Measurements from ENCODE around the gene KRTAP12-3.
"Not testable (repeated sequence)": the region's sequence is repeated elsewhere in the genome, so short reads cannot be mapped to it uniquely, and the experiment has no call there.

Gene KRTAP12-3

DNA sequence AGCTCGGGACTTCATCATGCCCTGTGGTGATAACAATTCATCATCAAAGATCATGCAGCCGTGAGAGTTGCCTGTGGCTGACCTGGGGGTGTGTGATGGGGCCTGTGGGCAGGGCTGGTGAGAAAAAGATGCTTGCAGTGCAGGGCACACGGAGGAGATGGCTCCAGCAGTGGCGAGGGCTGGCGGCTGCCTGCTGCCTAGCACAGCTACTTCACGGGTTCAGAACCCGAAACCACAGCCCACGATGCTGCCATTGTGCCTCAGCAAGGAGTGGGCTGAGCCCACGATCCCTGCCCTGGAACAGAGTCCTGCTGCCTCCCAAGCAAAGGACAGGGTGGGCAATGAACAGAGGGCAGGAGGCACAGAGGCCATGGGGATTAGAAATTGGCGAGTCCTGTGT, 31.5 kb upstream of the KRTAP12-3 start:
- no peak for DNase-seq

DNA sequence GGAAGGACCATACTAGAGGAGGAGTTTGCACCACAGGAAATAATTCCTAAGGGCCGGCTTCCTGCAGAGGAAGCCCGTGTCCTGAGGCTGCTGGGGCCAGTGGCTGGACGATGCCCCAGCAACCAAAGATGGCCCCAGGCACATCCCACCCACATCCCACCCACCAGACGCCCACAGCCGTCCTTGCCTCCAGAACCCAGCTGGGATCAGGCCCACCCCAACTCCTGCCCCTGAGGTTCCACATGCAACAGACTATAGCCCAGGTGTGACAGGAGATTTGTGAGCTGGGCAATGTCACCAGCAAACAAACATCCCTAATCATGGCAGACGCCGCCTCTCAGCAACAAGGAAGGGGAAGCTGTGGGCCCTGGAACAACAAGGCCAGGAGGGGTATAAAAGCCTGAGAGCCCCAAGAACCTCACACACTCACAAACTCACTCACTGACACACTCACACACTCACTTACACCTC, 31.0 kb upstream of the KRTAP12-3 start, which contains the start of gene KRTAP10-9:
Gene KRTAP10-9, plus strand, starts transcription at position 421 of the 471 bp plus-strand sequence. CDS start 79 bp downstream, outside the sequence.
- intact Hi-C loops (cut with DNase I) = no loop called here
- no peak for DNase-seq

More for the DNA sequence above, 31.5 kb upstream of the KRTAP12-3 start:
- intact Hi-C loops (cut with DNase I) = no loop called here

DNA sequence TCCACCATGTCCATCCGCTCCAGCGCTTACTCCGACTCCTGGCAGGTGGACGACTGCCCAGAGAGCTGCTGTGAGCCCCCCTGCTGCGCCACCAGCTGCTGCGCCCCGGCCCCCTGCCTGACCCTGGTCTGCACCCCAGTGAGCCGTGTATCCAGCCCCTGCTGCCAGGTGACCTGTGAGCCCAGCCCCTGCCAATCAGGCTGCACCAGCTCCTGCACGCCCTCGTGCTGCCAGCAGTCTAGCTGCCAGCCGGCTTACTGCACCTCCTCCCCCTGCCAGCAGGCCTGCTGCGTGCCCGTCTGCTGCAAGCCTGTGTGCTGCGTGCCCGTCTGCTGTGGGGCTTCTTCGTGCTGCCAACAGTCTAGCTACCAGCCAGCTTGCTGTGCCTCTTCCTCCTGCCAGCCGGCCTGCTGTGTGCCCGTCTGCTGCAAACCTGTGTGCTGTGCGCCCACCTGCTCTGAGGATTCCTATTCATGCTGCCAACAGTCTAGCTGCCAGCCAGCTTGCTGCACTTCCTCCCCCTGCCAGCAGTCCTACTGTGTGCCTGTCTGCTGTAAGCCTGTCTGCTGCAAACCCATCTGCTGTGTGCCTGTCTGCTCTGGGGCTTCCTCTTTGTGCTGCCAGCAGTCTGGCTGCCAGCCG, 30.4 kb upstream of the KRTAP12-3 start:
- DNase-seq; intact Hi-C loops (cut with DNase I): not testable (repeated sequence)

DNA sequence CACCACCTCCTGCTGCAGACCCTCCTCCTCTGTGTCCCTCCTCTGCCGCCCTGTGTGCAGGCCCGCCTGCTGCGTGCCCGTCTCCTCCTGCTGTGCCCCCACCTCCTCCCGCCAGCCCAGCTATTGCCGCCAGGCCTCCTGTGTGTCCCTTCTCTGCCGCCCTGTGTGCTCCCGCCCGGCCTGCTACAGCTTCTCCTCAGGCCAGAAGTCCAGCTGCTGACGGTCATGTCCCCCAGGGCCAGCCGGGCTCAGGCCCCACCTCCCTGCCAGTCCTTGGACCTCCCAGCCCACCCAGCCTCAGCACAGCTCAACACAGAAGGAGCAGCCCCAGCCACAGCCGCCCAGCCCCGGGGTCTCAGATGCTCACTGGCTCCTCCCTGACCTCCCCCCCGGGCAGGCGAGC, 29.9 kb upstream of the KRTAP12-3 start:
- DNase-seq; intact Hi-C loops (cut with DNase I): not testable (repeated sequence)

DNA sequence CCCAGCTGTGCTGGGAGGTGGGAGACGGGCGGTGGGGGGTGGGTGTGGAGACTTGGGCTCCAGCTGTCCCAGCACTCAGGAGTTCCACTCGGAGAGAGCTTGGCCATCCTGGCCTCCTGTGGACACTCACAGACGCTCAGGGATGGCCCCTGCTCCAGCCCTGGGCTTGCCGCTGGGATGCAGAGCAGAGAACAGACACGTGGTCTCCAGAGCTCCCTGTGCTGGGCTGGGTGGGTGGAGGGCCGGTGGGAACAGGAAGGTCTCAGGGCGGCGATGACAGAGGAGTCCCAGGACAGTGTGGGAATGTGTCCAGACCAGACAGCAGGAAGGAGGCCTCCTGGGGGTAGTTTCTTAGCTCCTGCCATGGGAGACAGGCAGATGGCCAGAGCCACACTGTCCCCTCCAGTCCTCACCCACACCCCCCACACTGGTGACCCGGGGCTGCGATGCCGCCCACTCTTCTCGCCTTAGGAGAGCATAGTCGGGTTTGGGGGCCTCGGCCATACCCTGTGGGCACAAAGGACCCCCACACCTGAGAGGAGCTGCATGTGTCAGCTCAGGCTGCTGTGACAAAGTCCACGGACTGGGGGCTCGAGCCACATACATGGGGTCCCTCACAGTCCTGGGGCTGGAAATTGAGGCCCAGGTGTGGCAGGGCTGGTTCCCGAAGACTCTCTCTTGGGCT, 28.9 kb upstream of the KRTAP12-3 start:
- intact Hi-C loops (cut with DNase I) = no loop called here
- no peak for DNase-seq

DNA sequence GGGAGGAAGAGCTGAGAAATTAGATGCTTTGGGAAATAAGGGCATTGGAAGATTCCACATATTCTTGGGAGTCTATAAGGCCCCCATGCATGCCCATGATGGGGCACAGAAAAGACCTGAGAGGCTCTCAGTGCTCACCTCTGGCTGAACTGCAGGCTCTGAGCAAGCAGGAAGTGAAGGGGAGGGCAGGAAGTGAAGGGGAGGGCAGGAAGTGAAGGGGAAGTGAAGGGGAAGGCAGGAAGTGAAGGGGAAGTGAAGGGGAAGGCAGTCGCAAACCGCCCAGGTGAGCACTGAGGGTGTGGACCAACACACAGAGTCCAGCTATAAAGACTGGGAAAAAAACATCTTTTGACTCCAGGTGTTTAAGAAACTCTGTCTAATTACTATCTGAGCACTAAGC, 27.3 kb upstream of the KRTAP12-3 start:
- intact Hi-C loops (cut with DNase I) = no loop called here

DNA sequence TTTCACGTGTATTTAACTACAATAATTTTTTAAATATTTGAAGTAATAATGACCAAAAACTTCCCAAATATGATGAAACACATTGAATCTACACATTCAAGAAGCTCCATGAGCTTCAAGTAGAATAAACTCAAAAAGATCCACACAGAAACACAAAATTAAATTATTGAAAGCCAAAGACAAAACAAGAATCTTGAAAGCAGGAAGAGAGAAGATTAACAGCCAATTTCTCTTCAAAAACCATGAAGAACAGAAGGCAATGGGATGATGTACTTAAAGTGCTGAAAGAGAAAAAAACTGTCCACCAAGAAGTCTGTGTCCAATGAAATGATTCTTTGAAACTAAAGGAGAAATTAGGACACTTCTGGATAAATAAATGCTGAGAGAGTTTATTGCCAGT, 25.7 kb upstream of the KRTAP12-3 start:
- intact Hi-C loops (cut with DNase I) = no loop called here
- no peak for DNase-seq

More for the DNA sequence above, 27.3 kb upstream of the KRTAP12-3 start:
- no peak for DNase-seq

DNA sequence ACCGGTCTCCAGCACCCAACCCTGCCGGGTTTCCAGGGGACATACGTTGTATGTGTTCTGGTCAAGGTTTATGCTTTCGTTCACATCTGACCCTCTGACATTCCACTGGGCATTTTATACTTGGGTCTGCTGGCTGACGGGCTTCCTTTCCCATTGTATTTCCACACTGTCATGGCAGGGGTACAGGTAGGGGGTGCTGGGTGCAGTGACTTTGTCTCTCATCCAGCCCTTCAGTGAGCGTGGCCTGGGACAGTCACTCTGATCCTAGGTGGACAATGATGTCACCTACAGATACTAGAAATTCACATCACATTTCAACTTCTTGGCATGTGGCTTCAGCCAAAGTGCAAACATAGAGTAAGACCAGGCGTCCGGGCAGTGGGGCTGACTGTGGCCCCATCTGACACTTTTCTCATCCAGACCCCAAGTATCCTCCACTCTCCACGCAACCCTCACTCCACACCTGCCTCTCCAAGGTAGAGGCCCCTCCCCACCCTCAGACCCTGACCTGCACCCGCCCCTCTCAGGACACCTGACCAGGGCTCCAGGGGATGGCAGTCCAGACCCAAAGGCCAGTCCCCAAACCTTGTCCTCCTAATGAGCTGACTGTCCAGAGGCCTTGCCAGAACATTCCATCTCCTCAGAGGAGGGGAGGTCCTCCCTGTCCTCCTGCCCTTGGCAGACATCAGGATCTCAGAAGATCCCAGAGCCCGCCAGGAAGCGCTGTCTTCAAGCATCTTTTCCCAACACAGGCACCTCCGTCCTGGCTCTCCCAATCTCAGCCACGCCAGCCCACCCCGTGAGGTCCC, 21.3 kb upstream of the KRTAP12-3 start:
- intact Hi-C loops (cut with DNase I) = no loop called here
- no peak for DNase-seq

DNA sequence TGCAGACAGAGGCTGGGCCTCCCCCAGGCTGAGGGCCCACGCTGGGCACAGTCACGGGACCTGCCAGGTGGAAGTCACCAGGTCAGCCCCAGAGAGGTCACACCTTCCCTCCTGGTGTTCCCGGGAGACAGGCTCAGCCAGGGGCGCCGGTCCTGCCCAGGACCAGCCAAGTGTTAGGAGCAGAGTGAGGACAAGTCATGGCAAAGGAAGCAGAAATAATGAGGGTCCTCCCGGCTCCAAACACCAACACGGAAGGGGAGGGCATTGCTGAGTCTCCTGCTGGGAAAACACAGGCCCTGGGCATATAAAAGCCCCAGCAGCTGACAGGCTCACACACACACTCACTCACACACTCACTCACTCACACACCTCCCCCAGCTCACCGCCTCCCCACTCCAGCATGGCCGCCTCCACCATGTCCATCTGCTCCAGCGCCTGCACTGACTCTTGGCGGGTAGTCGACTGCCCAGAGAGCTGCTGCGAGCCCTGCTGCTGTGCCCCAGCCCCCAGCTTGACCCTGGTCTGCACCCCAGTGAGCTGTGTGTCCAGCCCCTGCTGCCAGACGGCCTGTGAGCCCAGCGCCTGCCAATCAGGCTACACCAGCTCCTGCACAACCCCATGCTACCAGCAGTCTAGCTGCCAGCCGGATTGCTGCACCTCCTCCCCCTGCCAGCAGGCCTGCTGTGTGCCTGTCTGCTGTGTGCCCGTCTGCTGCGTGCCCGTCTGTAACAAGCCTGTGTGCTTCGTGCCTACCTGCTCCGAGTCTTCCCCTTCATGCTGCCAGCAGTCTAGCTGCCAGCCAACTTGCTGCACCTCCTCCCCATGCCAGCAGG, 20.5 kb upstream of the KRTAP12-3 start, which contains the start of gene KRTAP10-10:
Gene KRTAP10-10, plus strand, starts transcription at position 339 of the 833 bp plus-strand sequence. Its CDS starts 62 bp downstream, at position 401.
- DNase-seq = no peak
- intact Hi-C loops (cut with DNase I) = no loop called here

DNA sequence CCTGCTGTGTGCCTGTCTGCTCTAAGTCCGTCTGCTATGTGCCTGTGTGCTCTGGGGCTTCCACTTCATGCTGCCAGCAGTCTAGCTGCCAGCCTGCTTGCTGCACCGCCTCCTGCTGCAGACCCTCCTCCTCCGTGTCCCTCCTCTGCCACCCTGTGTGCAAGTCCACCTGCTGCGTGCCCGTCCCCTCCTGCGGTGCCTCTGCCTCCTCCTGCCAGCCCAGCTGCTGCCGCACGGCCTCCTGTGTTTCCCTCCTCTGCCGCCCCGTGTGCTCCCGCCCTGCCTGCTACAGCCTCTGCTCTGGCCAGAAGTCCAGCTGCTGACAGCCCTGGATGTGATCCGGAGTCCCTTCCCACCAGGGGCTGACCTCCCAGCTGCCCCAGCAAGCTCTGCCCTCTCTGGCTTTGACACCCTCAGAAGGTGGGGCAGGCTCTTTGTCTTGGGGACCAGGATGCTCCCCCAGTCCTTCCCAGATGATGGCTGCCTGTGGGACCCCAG, 19.8 kb upstream of the KRTAP12-3 start:
- intact Hi-C loops (cut with DNase I); DNase-seq: not testable (repeated sequence)

DNA sequence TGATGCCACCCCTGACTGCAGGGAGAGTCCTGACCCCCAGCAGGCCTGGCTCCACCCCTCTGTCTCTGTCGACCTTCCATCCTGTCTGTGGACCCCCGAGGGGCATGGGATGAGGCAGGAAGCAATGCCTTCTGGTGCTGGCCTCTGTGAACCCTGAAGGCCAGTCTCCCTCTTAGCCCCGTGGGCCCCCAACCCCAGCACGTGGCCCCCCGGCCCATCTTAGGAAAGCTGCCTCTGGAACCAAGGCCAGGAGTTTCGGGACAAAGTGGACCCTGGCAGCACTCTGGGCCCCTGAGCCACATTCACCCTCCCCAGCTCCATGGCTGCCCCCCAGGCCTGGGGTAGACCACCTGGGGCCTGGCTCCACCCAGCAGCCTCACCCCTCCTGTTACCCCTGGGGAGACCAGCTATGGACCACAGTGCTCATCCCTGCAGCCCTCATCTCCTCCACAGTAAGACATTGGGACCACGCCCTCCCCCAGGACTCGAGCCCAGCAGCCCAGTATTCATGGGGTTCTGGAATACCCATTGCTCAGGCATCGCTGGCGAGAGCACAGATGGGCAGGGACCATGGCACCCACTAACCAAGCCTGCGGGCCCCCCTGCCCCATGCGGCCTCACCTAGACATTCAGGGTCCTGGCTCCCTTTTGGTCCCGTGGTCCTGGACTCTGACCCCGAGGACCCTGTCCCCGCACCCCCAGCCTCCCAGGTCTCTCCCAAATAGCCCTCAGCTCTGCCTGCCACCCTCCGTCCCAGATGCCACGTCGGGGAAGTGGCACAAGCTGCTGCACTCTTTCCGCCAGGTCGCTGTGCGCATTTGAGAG, 19.0 kb upstream of the KRTAP12-3 start:
- intact Hi-C loops (cut with DNase I); DNase-seq: not testable (repeated sequence)

DNA sequence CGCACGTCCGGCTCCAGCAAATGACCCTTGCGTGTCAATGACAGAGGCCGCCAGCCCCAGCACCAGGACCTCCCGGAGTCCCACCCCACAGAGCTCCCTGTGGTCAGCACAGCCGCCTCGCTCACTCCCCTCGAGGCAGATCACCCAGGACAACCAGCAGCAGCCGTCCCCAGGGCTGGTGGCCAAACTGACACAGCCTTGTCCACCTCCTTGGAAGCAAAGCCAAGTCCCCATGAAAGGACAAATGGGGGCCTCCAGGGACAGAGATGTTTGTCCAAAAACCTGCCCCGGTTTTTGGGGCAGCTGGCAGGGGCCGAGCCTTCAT, 18.4 kb upstream of the KRTAP12-3 start:
- no peak for DNase-seq
- intact Hi-C loops (cut with DNase I) = no loop called here

DNA sequence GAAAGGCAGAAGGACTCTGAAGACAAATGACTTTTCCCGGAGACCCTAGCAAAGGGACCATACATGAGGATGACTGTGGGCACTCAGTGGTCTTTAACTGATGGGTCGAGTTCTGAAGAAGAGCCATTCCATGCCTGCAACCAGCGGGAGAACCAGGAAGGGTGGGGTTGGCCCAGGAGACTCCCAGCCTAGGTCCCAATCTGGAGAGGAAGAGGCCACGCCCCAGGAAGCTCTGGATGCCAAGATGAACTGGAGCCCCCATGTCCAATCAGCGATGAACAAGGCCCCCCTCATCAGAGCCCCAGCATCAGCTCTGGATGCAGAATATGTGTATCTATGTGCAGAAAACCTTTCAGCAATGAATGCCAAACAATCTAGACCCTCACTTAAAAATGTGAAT, 17.0 kb upstream of the KRTAP12-3 start:
- intact Hi-C loops (cut with DNase I) = no loop called here

DNA sequence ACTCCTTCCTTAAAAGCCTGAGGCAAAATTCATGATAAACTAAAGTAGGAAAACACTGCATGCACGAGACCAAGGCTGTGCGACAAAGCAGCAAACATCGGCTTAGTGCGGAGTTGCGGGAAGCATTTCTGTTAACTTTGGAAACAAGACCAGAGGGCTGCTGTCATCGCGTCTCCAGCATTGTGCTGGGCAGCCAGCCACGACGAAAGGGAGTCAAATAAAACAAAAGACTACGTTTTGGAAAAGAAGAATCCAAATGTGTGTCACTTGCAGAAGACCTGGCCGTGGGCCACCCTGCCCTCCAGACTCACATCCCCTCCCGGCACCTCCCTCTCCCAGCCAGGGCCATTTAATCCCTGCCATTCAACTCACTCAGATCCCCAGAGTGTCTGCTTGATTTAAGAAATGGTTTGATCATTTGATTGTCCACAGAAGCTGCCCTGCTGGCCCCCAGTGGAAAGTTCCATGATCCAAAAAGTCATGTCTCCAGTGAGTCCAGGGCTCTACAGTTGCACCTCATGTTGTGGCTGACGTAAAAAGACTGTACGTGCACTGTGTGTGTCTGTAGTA, 13.9 kb upstream of the KRTAP12-3 start:
- no peak for DNase-seq
- intact Hi-C loops (cut with DNase I) = no loop called here

More for the DNA sequence above, 17.0 kb upstream of the KRTAP12-3 start:
- no peak for DNase-seq

DNA sequence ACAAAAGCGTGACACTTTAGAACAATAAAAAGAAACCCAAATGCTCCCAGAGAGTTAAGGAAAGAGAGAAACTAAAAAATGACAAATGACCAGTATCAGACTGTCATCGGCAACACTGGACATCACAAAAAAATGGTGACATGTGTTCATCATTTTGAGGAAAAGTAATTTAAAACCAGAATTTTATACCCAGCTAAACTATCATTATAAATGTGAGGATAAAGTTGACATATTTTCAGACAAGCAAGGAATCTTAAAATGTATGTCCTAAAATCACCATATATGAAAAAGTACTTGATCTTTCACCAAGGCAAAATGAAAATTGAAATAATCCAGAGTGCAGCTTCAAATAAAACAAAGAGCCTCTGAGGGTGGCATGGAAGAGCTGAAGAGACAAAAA, 12.9 kb upstream of the KRTAP12-3 start:
- DNase-seq = no peak
- intact Hi-C loops (cut with DNase I) = no loop called here

DNA sequence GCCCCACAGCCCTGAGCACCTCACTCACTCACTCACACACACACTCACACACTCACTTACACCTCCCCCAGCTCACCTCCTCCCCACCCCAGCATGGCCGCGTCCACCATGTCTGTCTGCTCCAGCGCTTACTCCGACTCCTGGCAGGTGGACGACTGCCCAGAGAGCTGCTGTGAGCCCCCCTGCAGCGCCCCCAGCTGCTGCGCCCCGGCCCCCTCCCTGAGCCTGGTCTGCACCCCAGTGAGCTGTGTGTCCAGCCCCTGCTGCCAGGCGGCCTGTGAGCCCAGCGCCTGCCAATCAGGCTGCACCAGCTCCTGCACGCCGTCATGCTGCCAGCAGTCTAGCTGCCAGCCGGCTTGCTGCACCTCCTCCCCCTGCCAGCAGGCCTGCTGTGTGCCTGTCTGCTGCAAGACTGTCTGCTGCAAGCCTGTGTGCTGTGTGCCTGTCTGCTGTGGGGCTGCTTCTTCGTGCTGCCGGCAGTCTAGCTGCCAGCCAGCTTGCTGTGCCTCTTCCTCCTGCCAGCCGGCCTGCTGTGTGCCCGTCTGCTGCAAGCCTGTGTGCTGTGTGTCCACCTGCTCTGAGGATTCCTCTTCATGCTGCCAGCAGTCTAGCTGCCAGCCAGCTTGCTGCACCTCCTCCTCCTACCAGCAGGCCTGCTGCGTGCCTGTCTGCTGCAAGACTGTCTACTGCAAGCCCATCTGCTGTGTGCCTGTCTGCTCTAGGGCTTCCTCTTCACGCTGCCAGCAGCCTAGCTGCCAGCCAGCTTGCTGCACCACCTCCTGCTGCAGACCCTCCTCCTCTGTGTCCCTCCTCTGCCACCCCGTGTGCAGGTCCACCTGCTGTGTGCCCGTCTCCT, 11.1 kb upstream of the KRTAP12-3 start, which contains the start of gene KRTAP10-11:
Gene KRTAP10-11, plus strand, starts transcription at position 49 of the 856 bp plus-strand sequence. Its CDS starts 45 bp downstream, at position 94.
- intact Hi-C loops (cut with DNase I); DNase-seq: not testable (repeated sequence)

DNA sequence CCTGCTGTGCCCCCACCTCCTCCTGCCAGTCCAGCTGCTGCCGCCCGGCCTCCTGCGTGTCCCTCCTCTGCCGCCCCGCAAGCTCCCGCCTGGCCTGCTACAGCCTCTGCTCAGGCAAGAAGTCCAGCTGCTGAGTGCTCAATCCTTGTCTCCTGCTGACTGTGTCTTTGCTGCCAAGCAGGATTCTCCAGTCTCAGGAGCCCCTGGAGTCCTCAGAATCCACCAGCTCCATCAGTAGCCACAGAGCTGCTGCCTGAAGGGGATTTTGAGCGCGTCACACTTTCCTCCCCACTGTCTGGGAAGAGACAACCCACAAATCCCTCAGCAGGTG, 10.5 kb upstream of the KRTAP12-3 start:
- DNase-seq = no peak

More for the DNA sequence above, 10.5 kb upstream of the KRTAP12-3 start:
- intact Hi-C loops (cut with DNase I) = no loop called here
